Stimulated activated CD4-positive, alpha-beta T cell treated with anti-CD3 and anti-CD28 coated beads, Interleukin-12 subunit alpha, Interleukin-12 subunit beta, amount 100 ng/mL, for 24 hours (primary cell): Measurements from ENCODE around the gene CD3D.
A peak's percentile ranks its signal among the peaks of the same experiment; 100 is the strongest.
"Not testable (repeated sequence)": the region's sequence is repeated elsewhere in the genome, so short reads cannot be mapped to it uniquely, and the experiment has no call there.

Experiments used
- DNase-seq, 2 experiments: peaks; one replicate each; pipeline ENCODE4 v3.0.0-alpha.2; 2020; ENCODE audit warnings: low read depth in 2 of 2

The CD3D gene

GRCh38 chr11:118339281-118339961 lies 3.1 kb downstream of the CD3D start:
- DNase-seq: no peak

GRCh38 chr11:118338637-118339061 lies 3.9 kb downstream of the CD3D start:
- DNase-seq: peak; percentile 74 to 80

- no peak for DNase-seq
Measured at GRCh38 chr11:118334745-118335144, 7.8 kb downstream of the CD3D start.

- no peak for DNase-seq
Measured at GRCh38 chr11:118328745-118329144, 13.8 kb downstream of the CD3D start.

GRCh38 chr11:118325283-118325682 lies 17.2 kb downstream of the CD3D start:
- no peak for DNase-seq

- no peak for DNase-seq
Measured at GRCh38 chr11:118322721-118323120, 19.8 kb downstream of the CD3D start.

GRCh38 chr11:118321386-118322082 lies 21.0 kb downstream of the CD3D start:
- no peak for DNase-seq

- DNase-seq: no peak
Measured at GRCh38 chr11:118320515-118320914, 22.0 kb downstream of the CD3D start.

- DNase-seq: no peak
Measured at GRCh38 chr11:118319337-118319707, 23.2 kb downstream of the CD3D start.

- DNase-seq: no peak
Measured at GRCh38 chr11:118318581-118319336, 23.7 kb downstream of the CD3D start.

GRCh38 chr11:118318124-118318523 lies 24.4 kb downstream of the CD3D start:
- DNase-seq: no peak

GRCh38 chr11:118314988-118315411 lies 27.5 kb downstream of the CD3D start:
- no peak for DNase-seq

GRCh38 chr11:118313242-118313641 lies 29.3 kb downstream of the CD3D start:
- no peak for DNase-seq

GRCh38 chr11:118312328-118312727 lies 30.2 kb downstream of the CD3D start:
- no peak for DNase-seq

GRCh38 chr11:118311518-118311917 lies 31.0 kb downstream of the CD3D start:
- no peak for DNase-seq

- DNase-seq: no peak
Measured at GRCh38 chr11:118310781-118311485, 31.6 kb downstream of the CD3D start.

GRCh38 chr11:118310271-118310670 lies 32.2 kb downstream of the CD3D start:
- DNase-seq: no peak

GRCh38 chr11:118308995-118309528 lies 33.4 kb downstream of the CD3D start:
- DNase-seq: not testable (repeated sequence)

- DNase-seq: peak in 1 of 2 experiments; percentile 47
Measured at GRCh38 chr11:118306556-118306955, 35.9 kb downstream of the CD3D start.

GRCh38 chr11:118305726-118306125 lies 36.8 kb downstream of the CD3D start:
- no peak for DNase-seq

- DNase-seq: peak; percentile 55 to 59
Measured at GRCh38 chr11:118304568-118305248, 37.8 kb downstream of the CD3D start, which contains the start of gene CD3E. Gene CD3E (plus strand): TSS chr11:118304730. CDS start chr11:118304953, 223 bp downstream.
